Fibroblast of gingiva (primary cell): ENCODE measurements around the gene SCRN1.
"Not testable (repeated sequence)": the region's sequence is repeated elsewhere in the genome, so short reads cannot be mapped to it uniquely, and the experiment has no call there.

Experiments
- DNase-seq: peaks from one replicate; pipeline ENCODE4 v3.0.0-alpha.2; 2011; ENCODE audit warnings: low read depth

The SCRN1 gene

DNA sequence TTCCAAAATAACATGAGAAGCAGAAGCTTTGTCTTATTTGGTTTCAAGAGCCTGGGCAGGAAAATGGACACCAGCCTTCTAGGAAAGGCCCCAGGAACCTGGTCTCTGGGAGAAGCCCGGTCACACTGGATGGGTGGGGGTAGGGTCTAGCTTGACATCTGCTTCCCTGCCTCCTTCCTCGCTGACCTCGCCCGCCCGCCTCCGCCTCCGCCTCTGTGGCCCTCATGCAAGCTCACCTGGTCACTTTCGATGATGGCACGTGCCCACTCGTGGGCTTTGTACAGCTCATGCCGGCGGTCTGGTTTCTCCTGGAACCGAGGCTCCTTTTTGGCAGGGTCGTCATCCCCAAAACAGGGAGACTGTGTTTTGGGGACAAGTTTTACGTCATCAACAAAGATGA lies 63.4 kb downstream of the SCRN1 start:
- no peak for DNase-seq

DNA sequence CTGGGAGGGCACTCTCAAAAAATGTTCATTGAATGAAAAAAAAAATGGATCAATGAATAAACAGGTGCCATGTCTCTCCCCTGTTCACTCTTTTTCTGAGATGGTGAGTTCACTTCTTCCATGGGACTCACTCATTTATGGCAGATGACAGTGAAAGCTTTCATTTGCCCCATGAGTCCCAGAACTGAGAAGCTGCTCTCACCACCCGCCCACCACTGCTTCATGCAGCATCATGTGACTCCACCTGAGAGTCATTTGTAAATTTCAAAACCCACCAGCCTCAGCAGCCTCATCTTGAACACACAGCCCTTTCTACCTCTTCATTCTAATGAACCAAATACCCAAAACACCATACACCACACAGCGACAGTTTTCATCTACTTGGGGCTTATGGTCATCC lies 64.9 kb downstream of the SCRN1 start:
- no peak for DNase-seq

DNA sequence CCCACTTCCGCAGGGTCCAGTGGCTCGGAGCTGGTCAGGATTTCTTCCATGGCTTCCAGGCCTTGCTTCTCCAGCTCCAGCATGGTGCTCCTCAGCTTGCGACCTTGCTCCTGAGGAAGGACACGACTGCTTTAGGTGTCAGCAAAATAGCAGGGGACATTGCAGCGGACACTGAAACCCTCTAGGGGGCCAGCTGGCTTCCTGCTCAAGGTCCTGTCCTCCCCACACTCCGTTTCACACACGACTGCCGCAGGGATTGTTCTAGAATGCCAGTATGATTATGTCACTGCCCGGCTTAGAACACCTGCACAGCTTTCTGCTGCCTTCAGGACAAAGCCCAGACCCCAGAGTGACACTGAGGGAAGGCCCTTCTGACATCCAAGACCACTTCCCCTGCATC lies 65.6 kb downstream of the SCRN1 start:
- DNase-seq: no peak

DNA sequence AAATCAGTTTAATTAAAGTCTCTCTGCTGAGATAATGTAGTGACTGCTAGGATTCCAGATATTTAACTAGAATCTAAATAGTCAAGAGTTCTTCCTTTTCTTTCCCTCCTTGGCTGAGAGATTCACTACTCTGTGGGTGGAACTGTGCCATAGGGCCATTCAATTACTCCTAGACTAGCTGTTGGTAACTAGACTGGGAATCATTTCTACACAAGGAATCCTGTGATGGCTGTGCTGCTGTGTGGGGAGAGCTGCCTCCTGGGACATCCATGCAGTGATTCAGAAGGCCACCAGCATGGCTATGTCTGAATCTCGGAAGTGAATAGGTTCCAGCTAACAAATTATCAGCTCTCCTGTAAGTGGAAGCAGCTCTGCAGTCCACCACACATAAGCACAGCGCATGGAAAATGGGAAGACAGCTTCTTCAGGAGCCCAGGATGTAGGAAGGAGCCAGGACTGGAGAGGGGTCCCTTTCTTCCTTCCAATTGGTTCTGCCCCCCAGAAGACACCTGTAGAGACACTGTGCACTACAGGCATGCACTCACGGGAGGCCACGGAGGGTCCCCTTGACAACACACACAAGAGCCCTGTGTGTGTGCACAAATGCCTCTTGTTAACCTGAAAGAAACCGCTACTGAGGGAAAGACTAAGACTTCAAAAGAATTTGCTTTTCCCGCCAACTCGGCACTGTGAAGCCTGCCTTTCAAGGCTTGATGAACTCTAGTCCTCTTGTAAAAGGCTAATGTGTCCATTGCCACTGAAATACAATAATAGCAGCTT lies 66.5 kb downstream of the SCRN1 start:
- DNase-seq: no peak

DNA sequence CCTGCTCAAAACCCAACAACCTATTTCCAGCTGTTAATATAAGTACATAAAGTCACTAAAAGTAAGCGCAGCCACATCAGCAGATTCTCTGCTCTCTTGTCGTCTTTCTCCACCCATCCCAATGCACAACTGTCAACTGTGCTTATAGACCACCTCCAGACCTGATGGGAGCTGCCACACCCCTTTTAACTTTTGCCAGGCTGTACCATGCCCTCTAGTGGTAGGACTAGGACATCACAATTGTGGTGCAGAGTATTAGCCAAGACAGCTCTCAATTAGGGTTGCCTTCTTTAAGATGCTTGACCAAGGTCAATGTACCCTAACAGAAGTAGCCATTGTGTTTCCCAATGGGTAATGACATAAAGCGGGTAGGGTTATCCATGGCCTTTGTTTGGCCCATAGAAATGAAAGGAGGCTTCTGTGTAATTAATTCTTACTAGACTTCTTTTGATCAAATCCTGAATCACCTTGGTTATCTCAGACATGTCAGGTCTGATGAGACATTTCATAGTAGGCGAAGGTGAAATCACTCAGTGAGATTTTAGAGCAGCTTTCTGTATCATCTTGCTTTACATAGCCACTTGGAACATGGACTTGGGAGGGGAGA lies 68.1 kb downstream of the SCRN1 start:
- peak; percentile 41 for DNase-seq

DNA sequence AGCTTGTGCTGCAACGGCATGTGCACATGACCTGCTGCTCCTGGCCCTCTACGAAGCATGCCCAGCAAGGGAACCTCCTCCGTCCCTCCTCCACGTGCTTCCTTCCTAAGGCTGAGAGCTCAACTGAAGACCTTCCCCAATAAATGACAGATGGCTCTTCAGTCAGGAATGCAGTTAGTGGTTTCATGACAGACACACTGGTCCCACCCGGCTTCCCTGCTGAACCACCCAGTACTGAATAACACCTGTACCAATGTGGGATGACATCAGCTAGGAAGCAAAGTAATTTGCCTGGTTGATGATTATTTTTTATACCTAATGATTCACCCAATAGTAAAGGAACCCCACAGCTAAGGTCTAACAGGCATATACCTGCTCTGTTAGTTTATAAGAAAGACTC lies 69.1 kb downstream of the SCRN1 start:
- no peak for DNase-seq

DNA sequence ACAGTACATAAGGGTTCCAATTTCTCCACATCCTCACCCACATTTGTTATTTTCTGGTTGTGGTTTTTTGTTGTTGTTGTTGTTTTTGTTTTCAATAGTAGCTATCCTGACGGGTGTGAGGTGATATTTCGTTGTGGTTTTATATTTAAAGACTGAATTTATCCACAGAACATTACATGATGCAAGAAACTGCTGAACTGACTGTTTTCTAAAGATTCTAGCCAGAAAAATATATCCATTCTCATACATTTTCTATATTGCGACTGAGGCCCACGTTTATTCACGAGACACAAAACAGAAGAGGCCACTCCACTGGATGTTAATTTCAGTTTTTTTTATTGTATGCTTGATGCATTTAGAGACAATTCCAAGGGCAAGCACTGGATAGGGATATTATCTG lies 69.8 kb downstream of the SCRN1 start:
- no peak for DNase-seq

DNA sequence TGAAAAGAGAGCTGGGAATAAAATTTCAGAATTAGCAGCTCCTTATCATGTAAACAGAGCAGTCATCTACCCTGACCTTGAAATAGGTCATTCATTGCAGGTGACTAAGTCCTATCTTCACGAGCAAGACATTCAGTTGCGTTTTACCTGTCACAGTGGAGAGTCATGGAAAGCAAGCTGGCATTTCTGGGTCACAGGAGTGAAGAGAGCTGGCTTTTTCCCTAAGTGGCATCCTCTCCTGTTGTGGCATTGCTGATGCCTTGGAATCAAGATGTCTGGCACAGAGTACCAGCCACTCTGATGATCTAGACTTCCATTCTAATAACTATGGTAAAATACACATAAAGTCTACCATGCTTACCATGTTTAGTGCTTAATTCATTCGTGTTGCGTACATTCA lies 70.8 kb downstream of the SCRN1 start:
- DNase-seq: no peak

DNA sequence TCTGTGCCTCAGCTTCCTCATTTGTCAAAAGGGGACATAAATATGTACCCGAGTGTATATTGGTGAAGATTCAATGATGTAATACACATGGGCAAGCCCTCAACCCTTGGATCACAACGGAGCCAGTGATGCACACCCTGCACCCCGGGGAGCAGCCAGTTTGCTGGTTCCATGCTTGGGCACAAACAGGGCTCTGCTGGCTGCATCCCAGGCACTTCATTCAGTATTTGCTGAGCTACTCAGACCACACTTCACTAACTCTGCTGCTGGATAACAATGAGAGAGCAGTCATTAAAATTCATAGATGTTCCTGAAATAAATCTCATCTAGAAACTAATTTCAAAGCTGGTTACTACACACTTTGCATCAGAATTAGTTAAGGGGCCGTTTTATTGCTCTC lies 72.0 kb downstream of the SCRN1 start:
- DNase-seq: no peak

DNA sequence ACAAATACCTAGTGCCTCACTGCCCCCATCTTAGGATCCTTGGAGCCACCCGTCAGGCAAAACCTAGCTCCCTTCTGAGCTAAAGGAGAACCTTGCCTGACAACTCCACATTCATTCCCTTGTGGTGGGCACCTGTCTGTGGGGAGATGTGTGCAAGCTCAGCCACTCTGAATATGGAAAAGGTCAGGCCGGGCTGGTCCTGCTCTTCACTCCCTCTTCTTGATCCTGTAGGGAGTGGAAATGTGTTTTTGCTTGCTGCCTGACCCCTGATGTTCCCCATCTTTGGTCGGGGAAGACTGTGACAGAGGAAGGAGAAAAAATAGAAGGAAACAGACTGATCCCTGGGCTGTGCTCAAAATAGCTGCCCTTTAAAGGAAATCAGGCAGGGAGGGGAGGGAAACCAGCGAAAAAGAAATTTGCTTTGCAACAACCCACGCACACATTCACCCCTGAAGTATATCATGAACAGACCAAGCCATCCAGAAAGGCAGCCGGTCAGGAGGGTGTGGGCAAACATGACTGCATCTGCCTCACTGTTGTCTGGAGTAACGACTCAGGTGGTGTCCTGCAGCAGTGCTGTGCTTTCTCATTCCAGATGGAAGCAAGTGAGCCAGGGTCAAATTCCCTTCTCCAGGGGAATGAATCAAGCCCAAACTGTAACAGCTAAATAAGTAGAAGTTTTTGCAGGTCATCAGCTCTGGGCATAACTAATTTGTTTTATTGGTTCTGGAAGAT lies 74.0 kb downstream of the SCRN1 start:
- DNase-seq: no peak

DNA sequence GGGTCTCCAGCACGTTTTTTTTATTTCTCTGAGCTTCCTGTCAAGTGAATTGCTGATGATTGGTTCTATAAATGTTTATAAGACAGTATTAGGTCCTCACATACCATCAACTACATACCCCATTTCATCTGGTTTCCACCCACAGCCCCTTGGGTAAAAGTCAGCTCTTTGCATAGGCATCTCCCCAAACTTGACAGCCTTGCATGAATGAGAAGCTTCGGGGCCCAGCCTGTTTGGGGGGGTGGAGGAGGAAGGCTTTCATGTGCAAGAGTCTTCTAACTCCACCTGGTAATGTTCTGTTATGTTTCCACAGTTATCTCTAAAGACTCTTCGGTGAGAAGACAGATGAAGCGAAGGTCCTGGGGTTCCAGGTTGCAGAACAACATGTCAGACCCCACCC lies 75.4 kb downstream of the SCRN1 start:
- DNase-seq: no peak

DNA sequence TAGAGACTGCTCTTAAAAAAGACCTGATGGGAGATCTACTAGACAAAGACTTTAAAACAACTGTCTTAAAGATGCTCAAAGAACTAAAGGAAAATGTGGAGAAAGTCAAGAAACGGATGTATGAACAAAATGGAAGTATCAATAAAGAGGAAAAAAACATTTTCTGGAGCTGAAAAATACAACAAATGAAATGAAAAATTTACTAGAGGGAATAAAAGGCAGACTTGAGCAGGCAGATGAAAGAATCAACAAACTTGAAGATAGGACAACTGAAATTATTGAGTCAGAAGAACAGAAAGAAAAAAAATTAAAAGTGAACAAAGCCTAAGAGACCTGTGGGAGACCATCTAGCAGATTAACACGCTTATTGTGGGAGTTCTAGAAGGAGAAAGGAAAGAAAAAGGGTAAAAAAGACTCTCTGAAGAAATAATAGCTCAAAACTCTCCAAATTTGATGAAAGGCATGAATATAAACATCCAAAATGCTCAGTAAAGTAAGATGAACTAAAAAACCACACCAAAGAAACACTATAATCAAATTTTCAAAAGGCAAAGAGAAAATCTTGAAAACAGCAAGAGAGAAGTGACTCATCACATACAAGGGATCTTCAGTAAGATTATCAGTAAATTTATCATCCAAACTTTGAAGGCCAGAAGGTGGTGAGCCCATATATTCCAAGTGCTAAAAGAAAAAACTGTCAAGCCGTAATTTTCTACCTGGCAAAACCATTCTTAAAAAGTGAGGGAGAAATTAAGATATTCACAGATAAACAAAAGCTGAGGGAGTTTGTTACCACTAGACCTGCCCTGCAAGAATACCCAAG lies 83.2 kb downstream of the SCRN1 start:
- no peak for DNase-seq

DNA sequence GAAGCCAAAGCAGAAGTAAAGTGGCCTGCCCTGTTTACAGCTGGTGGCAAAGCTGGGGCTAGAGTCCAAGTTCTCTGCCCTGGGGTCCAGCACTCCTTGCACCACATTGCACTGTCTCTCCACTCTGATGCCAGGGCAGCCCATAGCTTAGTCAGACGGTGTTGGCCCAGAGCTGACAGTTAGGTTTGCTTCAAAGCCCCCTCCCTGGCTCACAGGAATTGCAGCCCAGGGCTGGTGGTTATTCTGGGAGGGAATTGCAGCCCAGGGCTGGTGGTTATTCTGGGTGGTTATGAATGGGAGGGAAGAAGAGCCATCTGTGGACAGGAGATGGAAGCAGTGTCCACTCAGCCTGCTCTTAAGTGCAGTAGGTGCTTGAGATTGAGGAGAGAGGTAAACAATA lies 88.9 kb downstream of the SCRN1 start:
- no peak for DNase-seq

DNA sequence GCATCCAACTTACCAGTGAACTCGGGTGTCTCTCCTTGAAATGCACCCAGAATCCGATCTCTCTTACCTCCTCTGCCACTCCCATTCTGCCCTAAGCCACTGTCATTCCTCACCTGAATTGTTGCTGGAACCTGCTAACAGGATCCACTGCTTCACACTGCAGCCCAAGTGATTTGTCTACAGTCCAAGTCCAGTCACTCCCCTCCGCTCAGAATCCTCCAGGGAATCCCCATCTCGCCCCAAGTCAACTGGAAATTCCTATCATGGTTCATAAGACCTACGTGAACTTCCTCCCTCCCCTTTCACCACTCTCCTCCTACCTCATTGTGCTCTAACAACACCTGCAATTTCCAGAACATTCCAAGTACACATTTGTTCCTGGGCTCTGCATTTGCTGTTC lies 91.3 kb downstream of the SCRN1 start:
- no peak for DNase-seq

DNA sequence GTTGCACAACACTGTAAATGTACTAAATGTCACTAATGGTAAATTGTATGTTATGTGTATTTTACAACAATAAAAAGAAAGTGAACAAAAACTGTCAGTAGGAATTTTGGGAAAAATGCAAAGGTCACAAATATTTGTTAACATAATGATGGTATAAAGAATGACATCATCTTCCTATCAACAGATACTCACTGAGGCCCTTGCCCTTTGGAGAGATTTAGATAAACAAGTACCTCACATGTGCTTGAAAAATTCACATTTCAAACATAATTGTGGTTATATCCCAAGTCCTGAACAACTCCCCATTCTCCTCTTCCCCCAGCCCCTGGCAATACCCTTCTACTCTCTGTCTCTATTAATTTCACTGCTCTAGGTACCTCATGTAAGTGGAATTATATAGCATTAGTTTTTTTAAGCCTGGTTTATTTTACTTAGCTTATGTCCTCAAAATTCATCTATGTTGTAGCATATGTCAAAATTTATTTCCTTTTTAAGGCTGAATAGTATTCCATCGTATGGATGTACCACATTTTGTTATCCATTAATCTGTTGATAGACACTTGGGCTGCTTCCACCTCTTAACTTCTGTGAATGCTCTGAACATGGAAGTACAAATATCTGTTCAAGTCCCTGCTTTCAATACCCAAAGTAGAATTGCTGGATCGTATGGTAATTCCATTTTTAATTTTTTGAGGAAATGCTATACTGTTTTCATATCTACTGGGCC lies 92.8 kb downstream of the SCRN1 start:
- DNase-seq: no peak

DNA sequence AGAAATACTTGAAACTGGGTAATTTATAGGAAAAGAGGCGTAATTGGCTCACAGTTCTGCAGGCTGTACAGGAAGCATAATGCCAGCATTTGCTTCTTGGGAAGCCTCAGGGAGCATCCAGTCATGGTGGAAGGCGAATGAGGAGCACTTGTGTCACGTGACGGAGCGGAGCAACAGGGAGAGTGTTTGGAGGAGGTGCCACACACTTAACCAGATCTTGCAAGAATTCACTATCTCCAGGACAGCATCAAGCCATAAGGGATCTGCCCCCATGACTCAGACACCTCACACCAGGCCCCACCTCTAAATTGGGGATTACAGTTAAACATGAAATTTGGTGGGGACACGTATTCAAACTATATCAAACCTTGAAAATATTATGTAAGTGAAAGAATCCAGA lies 94.0 kb downstream of the SCRN1 start:
- no peak for DNase-seq

DNA sequence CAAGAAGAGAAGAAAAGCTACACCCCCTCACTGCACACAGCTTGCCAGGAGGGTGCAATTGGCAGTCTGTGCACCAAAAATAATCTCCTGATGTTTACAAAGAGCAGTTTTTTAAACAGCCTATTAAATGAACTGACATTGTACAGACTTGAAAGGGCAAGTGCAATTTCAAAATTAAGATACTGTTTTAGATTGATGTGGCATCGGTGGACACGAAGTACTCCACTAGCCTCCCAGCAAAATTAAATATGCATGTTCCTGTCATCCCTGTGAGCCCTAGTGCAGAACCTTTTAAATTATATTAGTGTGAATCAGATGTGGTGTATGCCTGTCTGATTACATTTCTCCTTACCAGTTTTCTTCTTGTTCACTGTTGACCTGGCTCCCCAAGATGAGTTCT lies 95.3 kb downstream of the SCRN1 start:
- DNase-seq: no peak

DNA sequence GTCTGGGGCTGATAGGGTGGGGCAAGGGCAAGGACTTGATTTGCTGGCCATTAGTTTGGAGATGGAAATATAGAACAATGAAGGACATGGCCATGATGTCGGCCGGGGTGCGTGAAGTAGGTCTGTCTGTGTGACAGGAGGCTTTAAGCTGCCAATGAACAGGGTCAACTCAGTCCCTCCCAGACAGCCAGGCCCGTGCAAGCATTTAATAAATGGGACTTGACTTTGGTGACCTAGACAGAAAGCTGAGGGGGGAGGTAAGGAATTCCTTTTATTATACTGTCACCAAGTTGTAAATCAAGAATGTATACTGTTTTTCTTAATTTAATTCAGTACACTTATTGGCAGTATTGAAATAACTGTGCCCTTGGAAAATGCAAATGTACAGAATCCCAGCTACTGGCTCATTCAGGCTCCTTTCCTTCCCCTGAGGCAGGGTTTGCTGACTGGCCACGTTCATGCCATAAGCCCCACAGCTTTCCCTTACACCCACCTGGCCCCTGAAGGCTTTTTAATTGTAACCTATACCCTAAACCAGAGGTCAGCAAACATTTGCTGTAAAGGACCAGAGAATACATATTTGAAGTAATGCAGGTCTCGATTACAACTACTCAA lies 96.1 kb downstream of the SCRN1 start:
- no peak for DNase-seq

DNA sequence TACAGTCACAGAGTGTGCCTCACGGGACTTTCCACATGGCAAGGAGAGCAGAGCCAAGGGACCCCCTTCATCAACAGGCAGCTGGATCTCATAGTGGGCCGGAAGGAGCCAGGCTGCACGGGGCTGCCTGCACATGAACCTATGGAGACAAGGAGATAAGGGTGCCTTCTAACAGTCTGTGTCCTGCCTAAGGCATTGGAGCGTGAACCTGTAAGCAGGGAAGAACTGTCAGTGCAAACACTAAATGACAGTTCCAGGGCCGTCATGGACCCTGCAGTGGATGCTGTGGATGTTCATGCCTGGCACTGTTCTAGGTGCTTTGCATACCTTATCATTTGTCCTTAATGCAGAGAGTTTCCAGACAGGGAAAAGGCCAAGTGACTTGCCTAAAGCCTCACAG lies 97.4 kb downstream of the SCRN1 start:
- DNase-seq: no peak

DNA sequence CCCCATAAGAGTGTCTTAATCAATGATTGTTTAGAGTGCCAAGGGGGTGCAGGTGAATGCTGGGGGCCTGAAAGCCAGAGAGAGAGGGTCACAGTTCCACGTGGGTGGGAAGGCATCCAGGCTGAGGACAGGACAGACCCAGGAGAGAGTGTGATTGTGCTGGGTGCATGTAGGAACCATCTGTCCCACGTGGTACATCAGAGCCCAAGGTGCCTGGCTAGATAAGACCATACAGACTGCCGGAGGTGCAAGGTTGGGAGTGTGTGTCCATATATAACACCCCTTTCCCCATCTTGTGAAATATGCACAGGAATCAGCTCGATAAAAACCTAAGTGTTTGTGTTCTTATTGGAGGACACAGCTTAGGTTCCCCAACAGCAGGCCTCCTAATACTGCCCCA lies 97.8 kb downstream of the SCRN1 start:
- no peak for DNase-seq

DNA sequence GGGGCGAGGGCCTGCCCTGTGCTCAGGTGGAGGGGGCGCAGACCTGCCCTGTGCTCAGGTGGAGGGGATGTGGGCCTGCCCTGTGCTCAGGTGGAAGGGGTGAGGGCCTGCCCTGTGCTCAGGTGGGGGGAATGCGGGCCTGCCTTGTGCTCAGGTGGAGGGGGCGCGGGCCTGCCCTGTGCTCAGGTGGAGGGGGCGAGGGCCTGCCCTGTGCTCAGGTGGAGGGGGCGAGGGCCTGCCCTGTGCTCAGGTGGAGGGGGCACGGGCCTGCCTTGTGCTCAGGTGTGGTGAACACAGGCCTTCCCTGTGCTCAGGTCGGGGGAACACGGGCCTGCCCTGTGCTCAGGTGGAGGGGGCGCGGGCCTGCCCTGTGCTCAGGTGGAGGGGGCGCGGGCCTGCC lies 98.8 kb downstream of the SCRN1 start:
- DNase-seq: not testable (repeated sequence)
